ENCODE results near the gene MCF2L2. TPM values are rescaled to one million over a fixed set of nuclear protein-coding genes. Genes with fewer than 3 reads are reported as not detected.
A peak's percentile ranks its signal among the peaks of the same experiment; 100 is the strongest.

MCF2L2 gene
- total and polyA plus RNA-seq, 2 donors (not counting 3 experiments of a cell fraction or from before 2014, with no cell fraction given), result 0.15 to 1.1 TPM

- no peaks in the 10 kb centered on the region for H3K9me3 ChIP-seq (replicated peaks; ENCODE audit: control insufficient read depth, insufficient read depth, low read length)
- intact Hi-C loops (cut with micrococcal nuclease), result no loop called here
- CTCF ChIA-PET, result interaction anchor here (1.1 to 1.2 kb wide), 2 partner anchors 9 to 13 kb away, joined by 3 to 4 read pairs; no protein-coding TSS in a partner anchor
- TF ChIP-seq MYC (IDR thresholded peaks at IDR 0.05; ENCODE audit: low read depth, low read length), result no peak
- no peak for TF ChIP-seq EZH2 (IDR thresholded peaks at IDR 0.05; ENCODE audit: borderline replicate concordance, low read depth, low read length, severe bottlenecking)
- TF ChIP-seq POLR2A (IDR thresholded peaks at IDR 0.05; ENCODE audit: low read depth, low read length), result no peak
- peak; percentile 5 for TF ChIP-seq FOS (IDR thresholded peaks at IDR 0.05; ENCODE audit: borderline replicate concordance, insufficient read depth, low read length)
- no peak for DNase-seq (ENCODE audit: low read depth, low spot score)
- H3K4me1 ChIP-seq (ENCODE audit: control insufficient read depth, extremely low read depth, insufficient read depth, low read length), result no peaks in the 10 kb centered on the region
- no peak overlapping the region for H3K9ac ChIP-seq (replicated peaks; ENCODE audit: extremely low read depth, insufficient read depth, low read length)
- H3K79me2 ChIP-seq (ENCODE audit: control insufficient read depth, insufficient read depth, low read length), result no peaks in the 10 kb centered on the region
- no peaks in the 10 kb centered on the region for H4K20me1 ChIP-seq (replicated peaks; ENCODE audit: control insufficient read depth, extremely low read depth, insufficient read depth, low read length)
- POLR2A ChIA-PET, result no interaction called here
- no TSS peak for BruUV-seq (replicated peaks)
- dilution Hi-C loops (cut with MboI; ENCODE audit: extremely low pct_ligation_motif_present, low sequenced_read_pairs), result no loop called here
- H3K4me3 ChIP-seq (replicated peaks in 1 of 3; ENCODE audit: insufficient read depth in 1 of 3, low read depth in 1 of 3, low read length in 3 of 3), result no peak overlapping the region
- no peak for FAIRE-seq
- H2AFZ ChIP-seq (ENCODE audit: low read depth, low read length), result no peak overlapping the region
- H3K4me2 ChIP-seq (ENCODE audit: insufficient read depth, low read length), result no peak overlapping the region
- no peaks in the 10 kb centered on the region for H3K9me1 ChIP-seq (replicated peaks; ENCODE audit: control insufficient read depth, extremely low read depth, insufficient read depth, low read length)
- H3K36me3 ChIP-seq (ENCODE audit: control insufficient read depth in 2 of 2, extremely low read depth in 1 of 2, insufficient read depth in 2 of 2, low read length in 2 of 2), result no peaks in the 10 kb centered on the region
- no peak overlapping the region for H3K27ac ChIP-seq (ENCODE audit: insufficient read depth, low read depth, low read length)
- no peaks in the 10 kb centered on the region for H3K27me3 ChIP-seq (ENCODE audit: control insufficient read depth in 2 of 2, insufficient read depth in 2 of 2, low read length in 2 of 2)
Observed at GRCh38 chr3:183298701-183299153, 129.7 kb downstream of the MCF2L2 start.

- no peaks in the 10 kb centered on the region for H3K36me3 ChIP-seq (ENCODE audit: control insufficient read depth in 2 of 2, extremely low read depth in 1 of 2, insufficient read depth in 2 of 2, low read length in 2 of 2)
- no peak overlapping the region for H3K4me2 ChIP-seq (ENCODE audit: insufficient read depth, low read length)
- CTCF ChIA-PET, result no interaction called here
- H3K4me3 ChIP-seq (replicated peaks in 1 of 3; ENCODE audit: insufficient read depth in 1 of 3, low read depth in 1 of 3, low read length in 3 of 3), result no peak overlapping the region
- H3K27me3 ChIP-seq (ENCODE audit: control insufficient read depth in 2 of 2, insufficient read depth in 2 of 2, low read length in 2 of 2), result no peaks in the 10 kb centered on the region
- H3K4me1 ChIP-seq (ENCODE audit: control insufficient read depth, extremely low read depth, insufficient read depth, low read length), result no peaks in the 10 kb centered on the region
- no peak overlapping the region for H3K27ac ChIP-seq (ENCODE audit: insufficient read depth, low read depth, low read length)
- FAIRE-seq (no peak), DNase-seq (ENCODE audit: low read depth, low spot score) (no peak)
- TF ChIP-seq POLR2AphosphoS5 (IDR thresholded peaks at IDR 0.05; ENCODE audit: insufficient read depth, low read depth, low read length), result no peak
- intact Hi-C loops (cut with micrococcal nuclease) (no loop called here), dilution Hi-C loops (cut with MboI; ENCODE audit: extremely low pct_ligation_motif_present, low sequenced_read_pairs) (no loop called here)
- no peak overlapping the region for H2AFZ ChIP-seq (ENCODE audit: low read depth, low read length)
- BruUV-seq (replicated peaks), result no TSS peak
- POLR2A ChIA-PET, result no interaction called here
- no peaks in the 10 kb centered on the region for H3K79me2 ChIP-seq (ENCODE audit: control insufficient read depth, insufficient read depth, low read length)
- H4K20me1 ChIP-seq (replicated peaks; ENCODE audit: control insufficient read depth, extremely low read depth, insufficient read depth, low read length), result no peaks in the 10 kb centered on the region
- no peaks in the 10 kb centered on the region for H3K9me3 ChIP-seq (replicated peaks; ENCODE audit: control insufficient read depth, insufficient read depth, low read length)
- no peaks in the 10 kb centered on the region for H3K9me1 ChIP-seq (replicated peaks; ENCODE audit: control insufficient read depth, extremely low read depth, insufficient read depth, low read length)
- no peak overlapping the region for H3K9ac ChIP-seq (replicated peaks; ENCODE audit: extremely low read depth, insufficient read depth, low read length)
Observed at GRCh38 chr3:183296944-183297343, 131.5 kb downstream of the MCF2L2 start.
